HG03354 (cell line): ENCODE measurements around the gene SETD3.

Source experiments
- ATAC-seq: cut with Tn5 transposase; IDR thresholded peaks from one replicate; pipeline ENCODE4 v1.9.1; 2021; ENCODE audit warnings: mild to moderate bottlenecking; ENCODE audit not compliant: unreplicated experiment, poor library complexity, severe bottlenecking

The SETD3 gene

GRCh38 chr14:99465288-99465687 is 15.4 kb downstream of the SETD3 start:
- no peak for ATAC-seq

DNA sequence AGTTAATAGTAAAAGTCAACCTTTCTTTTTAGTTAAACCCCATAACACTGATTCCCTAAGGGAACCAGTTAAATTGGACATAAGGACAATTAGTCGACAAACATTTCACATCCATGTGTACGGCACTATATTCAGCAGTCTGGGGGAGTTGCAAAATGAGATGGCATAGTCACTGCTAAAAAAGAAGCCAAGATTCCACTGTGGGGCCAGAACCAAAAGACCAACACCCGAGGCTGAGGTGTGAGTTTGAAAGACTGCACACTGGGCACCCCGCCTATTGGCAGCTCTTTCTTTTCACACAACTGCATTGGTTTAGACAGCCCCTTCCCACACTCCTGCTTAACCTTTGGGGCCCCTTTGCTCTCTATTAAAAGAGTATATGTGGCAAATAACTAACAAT is 16.7 kb downstream of the SETD3 start:
- no peak for ATAC-seq

DNA sequence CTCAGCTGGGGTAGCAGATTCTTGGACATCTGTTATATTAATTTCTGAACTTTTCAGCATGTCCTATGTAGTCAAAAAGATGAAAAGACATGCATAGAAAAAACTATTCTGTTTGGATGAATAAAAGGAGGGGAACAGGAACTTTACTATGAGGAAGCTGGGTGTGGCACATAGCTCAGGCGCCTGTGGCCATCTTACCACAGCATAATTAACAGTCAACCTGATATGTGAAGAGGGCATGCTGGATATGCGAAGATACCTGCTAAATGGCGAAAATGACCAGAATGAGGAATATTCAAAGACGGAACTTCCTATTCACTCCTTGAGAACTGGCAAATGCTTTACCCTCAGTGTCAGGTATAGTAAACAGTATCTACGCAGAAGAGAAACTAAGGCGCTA is 18.4 kb downstream of the SETD3 start:
- ATAC-seq, result no peak

DNA sequence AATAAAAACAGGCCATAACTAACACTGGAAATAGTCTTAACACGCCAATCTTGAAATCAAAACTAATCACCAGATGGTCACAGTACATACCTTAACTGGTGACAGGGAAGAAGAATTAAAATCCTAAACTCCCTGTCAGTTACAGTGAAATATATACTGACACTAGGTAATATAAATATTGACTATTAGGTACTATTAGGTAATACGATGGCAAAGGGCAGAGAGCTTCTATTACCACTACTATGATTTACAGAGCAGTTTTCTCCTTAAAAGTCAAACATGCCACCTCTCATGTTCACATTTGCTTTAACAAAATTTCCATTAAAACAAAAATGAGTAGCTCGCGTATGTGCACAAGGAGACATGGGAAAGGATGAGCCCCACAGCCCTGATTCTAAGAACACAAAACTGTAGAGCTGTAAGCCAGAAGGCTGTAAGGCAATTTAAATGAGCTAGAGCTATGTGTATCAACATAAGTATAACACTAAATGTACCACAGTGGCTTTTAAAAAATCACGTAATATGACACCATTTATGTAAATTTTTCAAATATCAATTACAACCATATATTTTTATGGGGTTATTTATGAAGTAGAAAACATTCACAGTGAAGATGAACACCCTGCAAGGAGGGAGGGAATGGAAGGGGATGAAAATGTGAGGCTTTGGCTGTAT is 19.1 kb downstream of the SETD3 start:
- ATAC-seq, result no peak

DNA sequence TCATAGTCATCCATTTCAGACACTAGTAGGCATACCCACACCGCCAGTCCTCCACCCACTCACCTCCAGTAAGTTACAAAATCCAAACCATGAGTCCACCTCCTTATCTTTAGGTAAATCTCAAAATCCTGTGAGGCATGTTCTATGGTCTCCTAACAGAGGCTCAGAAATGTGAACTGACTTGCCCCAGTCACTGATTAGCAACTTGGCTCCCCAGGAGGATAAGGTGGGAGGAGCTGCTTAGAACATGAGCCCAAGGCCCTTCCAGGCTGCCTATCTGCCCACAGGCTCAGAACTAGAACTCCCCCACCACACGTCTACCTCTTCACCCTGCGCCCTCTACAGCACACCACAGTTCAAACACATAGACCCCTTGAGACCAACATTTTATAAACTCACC is 19.9 kb downstream of the SETD3 start:
- ATAC-seq, result no peak

GRCh38 chr14:99459481-99460100 is 21.1 kb downstream of the SETD3 start:
- no peak for ATAC-seq

DNA sequence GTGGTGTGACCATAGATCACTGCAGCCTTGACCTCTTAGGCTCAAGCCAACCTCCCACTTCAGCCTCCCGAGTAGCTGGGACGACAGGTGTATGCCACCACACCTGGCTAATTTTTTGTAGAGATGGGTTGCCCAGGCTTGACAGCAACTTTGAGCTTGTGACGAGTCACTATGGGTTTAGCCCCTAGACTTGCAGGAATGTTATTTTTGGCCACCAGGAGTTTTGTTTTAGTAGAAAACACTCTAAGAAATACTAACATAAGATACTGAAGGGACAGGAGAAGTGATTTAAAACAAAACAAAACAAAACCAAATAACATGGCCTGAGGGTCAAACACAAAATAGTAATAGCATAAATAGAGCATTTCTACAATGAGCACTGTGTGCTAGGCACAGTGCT is 26.4 kb downstream of the SETD3 start:
- ATAC-seq, result no peak

- ATAC-seq, result no peak
Observed at GRCh38 chr14:99452968-99453367, 27.7 kb downstream of the SETD3 start.

DNA sequence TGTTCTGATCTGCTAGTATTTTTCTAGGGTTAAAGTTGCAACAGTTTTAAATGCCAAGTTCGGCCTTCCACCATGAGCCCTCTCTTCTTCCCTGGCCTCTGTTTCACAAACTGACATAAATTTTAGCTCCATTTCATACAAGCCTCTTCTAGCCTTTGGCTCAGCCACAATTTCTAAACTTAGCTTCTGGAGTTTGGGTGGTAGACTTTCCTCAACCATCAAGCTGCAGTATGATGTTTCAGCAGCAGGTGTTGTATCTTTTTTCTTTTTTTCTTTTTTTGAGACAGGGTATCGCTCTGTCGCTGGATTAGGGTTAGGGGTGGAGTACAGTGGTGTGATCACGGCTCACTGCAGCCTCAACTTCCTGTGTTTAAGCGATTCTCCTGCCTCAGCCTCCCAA is 29.4 kb downstream of the SETD3 start:
- no peak for ATAC-seq

DNA sequence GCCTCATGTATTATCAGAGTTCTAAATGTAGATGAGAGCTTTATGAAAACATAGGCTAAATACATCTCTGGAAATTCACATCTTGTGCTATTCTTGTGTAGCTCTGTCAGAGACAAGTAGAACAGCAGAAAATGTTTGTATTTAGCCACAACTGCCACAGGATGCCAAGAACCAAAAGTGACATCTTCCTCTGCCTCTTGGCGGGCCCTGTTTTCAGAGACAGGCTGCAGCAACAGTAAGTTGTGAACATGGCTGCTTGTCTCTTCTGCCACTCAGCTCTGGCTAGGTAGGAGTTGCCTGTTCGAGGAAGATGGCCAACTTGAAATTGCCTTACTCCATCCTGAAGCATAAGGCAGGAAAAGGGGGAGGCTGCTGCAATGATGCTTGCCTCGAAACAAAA is 30.4 kb downstream of the SETD3 start:
- no peak for ATAC-seq

- ATAC-seq, result no peak
Observed at GRCh38 chr14:99447739-99448138, 32.9 kb downstream of the SETD3 start.

DNA sequence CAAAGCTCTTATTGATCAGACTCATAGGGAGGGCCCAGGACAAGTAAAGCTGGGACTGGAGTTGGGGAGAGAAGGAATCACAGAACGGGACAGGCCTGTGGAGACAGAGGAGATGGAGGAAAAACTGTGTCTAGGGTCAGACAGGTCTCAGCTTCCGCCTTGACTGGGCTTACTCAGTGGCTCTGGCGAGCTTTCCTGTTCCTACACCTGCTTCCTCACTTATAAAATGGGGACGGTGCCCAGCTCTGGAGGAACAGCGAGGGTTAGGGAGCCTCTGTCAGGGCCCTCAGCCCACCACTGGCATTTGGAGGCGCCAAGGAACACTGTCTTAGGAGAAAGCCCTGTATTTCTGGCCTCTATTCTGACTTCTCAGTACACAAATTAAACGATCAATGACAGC is 34.7 kb downstream of the SETD3 start:
- no peak for ATAC-seq

- no peak for ATAC-seq
Observed at GRCh38 chr14:99441918-99442317, 38.7 kb downstream of the SETD3 start.

DNA sequence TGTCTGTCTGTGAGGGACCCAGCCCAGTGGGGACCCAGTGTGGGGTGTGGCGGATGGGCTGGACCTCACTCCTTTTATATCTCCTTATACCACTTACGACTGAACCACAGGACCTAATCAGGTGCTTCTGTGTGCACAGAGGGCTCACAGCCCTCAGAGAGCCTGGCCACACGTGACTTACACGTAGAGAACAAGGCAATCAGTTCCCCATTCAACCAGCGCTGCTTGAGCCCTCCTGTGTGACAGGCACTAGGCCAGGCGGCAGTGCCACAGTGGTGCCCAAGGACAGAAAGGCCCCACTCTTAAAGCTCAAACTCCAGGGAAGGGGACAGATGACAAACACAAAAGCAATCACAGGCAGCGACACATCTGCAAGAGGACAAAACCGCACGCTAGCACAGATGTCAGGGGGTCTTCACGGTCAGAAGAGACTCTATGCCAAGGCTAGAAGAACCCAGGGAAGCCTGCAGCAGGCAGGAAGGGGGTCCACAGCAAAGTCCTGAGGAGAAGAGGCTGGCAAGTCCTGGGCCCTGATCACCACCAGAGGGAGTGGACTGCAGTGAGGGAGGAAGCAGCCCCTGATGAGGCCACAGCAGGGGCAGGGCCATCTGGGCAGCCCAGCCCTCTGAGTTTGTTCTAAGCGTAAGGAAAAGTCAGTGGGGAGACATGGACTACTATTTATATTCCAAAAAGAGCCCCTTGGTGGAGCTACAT is 39.3 kb downstream of the SETD3 start:
- no peak for ATAC-seq

DNA sequence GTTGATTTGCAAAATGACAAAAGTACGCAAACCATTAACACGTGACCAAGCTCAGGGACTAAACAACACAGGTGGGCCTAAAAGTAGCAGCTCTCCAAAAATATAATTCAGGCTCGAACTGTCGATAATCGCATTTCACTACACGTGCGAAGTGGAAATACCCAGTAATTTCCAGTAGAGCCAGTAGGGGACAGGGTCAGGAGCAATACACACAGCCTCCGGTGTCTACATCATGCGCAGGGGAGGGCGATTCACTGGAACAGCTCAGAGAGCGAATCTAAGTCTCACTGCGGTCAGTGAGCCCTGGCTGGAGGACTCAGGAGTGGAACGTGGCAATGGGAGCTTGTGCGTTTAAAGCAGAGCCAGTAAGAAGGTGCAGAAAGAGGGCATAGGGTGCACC is 40.4 kb downstream of the SETD3 start:
- ATAC-seq, result no peak

GRCh38 chr14:99437706-99438105 is 43.0 kb downstream of the SETD3 start:
- no peak for ATAC-seq

GRCh38 chr14:99436247-99437180 is 44.1 kb downstream of the SETD3 start:
- no peak for ATAC-seq

DNA sequence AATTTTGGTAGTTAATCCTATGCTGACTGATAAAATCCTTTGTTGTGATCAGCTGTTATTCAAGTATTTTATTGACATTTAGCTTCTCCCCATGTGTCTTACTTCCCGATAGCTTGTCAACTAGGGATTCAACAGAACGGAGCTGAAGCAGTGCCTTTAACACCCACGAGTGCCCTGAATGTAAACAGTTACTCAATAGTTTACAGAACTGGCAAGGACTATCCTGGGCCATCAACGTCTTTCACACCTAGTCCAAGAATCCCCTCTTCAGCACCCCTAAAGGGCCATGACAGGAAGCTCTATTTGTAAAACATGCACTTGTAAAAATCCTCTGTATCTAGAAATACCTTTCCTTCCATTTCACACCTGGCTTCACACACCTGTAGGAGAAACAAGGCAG is 45.3 kb downstream of the SETD3 start:
- no peak for ATAC-seq

- no peak for ATAC-seq
Observed at GRCh38 chr14:99432485-99432884, 48.2 kb downstream of the SETD3 start.

DNA sequence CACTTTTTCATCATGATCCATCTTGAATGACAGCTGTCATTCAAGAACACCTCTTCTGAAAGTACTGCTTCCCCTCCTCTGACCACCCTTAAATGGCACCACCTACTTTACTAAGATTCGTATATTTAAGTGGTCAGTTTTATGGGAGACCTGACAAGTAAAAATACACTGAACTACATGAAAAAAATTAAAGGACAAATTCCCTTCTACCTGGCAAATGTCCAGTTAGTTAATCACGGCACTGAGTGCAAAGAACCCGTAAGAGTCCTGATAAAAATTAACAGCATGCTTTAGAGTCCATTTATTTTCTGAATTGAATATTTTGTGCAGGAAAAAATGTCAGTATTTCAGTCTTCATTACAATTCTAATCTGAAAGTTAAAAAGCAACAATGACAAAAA is 48.7 kb downstream of the SETD3 start:
- ATAC-seq, result no peak
